HG03196 (cell line): ENCODE results near the gene SERBP1.
"Not testable (repeated sequence)": the region's sequence is repeated elsewhere in the genome, so short reads cannot be mapped to it uniquely, and the experiment has no call there.

Experiments
- ATAC-seq: cut with Tn5 transposase; IDR thresholded peaks from one replicate; pipeline ENCODE4 v1.9.1; 2021; ENCODE audit not compliant: unreplicated experiment

The SERBP1 gene

GRCh38 chr1:67413101-67413500, 17.1 kb downstream of the SERBP1 start:
- not testable (repeated sequence) for ATAC-seq

GRCh38 chr1:67408148-67408547, 22.1 kb downstream of the SERBP1 start:
- no peak for ATAC-seq

- no peak for ATAC-seq
These were observed 22.7 kb downstream of the SERBP1 start for GRCh38 chr1:67407498-67407897.

DNA sequence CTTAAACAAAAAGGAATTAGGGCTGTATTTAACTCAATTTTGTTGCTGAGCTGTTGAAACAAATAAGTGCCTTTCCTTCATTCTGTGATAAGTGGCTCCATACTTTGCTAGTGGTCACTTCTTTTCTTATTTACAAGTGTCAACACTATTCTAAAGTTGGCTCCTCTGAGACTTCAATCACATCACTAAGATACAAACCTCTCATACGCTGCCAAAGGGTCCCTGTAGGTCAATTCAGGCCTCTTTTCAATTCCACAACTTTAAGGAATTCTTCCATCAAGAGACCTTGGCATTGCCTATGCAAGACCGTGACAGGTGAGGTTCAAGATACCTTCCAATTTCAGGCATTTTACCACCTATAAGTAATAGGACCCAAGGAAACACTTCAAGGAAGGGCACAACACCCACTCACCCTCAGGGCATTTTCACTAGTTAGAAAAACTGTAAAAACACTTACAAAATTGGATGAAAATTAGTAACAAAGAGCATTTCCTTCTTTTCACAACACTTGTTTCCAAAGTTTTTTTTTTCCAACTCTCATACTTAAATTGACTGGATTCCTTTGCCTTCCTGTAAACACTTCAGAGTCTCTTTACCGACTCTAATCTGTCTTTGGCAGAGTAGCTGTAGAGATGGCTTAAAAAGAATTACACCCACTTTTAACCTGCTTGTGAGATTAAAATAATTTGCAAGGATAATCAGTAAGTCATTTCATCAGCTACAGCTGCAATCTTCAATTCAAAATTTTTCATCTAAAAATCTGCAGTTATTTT, 24.5 kb downstream of the SERBP1 start:
- ATAC-seq = no peak

GRCh38 chr1:67404212-67404620, 26.0 kb downstream of the SERBP1 start:
- ATAC-seq = no peak

DNA sequence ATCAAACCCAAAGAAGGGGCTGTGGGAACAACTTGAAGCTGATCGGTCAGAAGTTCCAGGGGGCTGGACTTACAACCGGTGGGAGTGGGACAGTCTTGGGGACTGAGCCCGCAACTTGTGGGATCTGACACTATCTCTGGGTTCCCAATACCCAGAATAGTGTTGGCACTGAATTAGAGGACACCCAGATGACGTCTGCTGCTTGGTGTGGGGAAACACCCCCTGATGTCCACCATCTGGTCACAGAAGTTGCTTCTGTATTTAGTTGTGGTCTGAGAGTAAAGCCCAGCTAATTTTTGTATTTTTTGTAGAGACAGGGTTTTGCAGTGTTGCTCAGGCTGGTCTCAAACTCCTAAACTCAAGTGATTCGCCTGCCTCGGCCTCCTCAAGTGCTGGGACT, 28.8 kb downstream of the SERBP1 start:
- no peak for ATAC-seq

GRCh38 chr1:67400029-67400786, 30.0 kb downstream of the SERBP1 start:
- ATAC-seq = not testable (repeated sequence)

DNA sequence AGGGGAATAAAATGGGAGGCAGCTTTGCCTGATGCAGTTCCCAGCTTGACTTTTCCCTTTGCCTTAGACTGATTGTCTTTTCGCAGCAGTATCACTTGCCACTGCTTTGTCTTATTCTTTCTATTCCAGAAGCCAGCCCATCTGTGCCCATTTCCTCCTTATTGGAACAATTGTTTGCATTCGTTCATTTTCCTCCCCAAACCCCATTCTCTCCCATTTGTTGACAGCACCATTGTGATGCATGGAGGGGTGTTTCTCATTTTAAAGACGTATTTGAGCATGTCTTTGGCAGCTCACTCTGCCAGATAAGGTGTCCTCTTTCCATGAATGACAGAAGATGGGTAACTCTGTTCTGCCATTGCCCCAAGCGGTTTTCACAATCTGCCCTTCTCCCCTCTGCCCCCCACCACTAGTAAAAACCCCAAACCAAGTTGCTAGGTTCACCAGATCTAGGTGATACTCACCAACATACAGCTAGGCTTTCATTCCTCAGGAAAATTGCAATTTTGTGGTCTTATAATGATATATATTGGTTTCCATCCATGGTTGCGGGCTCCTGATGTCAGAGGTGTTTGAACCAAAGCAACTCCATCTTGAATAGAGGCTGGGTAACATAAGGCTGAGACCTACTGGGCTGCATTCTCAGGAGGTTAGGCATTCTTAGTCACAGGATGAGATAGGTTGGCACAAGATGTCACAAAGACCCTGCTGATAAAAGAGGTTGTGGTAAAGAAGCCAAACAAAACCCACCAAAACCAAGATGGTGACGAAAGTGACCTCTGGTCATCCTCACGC, 30.8 kb downstream of the SERBP1 start:
- ATAC-seq = no peak

DNA sequence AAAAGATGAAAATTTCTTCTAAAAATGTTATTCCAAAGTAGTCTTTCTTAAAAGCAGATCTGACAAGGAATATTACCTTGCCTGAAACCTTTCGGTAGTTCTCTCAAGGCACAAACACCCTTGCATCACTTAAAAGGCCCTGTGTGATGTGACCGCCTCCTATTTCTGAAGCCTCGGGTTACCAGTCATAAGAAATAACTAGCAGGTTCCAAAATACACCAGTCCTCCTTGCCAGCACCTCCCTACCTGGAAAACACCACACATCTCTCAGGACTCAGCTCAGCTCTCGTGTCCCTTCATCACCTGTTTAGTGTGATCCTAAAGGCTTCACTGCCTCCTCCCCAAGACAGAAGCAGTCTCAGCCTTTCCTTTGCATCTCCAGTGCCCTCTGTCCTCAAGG, 35.7 kb downstream of the SERBP1 start:
- ATAC-seq = no peak

- ATAC-seq = no peak
These were observed 36.5 kb downstream of the SERBP1 start for GRCh38 chr1:67393737-67394136.

DNA sequence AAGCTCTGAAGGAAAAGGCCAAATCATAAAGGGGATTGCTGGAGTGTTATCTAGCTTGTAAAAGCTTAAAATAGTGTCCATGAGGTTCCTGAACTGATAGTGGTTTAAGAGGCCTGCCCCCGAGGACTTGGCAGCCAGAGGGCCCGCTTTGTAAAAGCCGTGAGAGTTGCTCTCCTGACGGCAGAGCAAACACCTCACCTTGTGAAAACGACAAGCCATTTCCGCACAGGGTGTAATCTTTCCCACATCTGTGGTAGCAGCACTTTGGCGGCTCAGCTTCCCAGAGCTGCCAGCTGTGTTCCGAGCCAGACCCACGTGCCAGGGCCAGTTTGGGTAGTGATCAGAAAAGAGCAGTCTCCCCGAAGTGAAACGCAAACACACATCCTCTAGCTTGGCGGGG, 37.0 kb downstream of the SERBP1 start:
- no peak for ATAC-seq

DNA sequence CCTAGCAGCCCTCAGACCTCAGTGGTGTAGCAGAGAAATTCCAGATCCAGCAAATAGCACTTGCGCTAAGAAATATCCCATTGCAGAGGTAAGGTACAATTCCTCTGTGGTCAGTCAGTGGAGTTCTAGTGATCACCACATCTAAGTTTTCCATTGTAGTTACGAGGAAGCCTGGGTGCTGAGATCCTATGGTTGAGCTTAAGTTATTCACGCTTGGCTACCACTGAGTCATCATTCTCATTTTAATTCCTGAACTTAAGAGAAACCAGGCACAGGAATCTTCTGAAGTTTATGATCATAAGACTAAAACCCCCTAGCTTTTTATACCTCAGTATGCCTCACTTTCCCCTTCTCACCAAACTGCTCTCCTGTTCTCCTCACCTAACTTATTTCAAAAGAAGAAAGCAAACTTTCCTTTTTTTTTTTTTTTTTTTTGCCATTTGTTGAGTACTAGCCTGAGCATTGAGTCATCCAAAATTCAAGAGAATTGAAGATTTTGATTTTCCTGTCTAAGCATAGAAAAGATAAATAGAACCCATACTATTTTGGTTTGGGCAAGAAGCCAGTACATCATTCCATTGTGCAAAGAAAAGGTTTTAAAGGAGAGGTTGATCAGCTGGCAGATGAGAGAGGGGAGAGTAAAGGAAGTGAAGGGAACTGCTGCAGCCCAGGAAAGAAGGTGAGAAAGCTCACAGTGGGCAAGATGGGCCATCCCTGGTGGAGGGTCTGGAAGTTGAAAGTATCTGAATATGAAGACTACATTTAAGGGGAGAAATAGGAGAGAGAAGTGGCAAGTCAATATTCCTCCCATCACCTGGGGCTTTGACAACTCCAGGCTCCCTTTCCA, 39.9 kb downstream of the SERBP1 start:
- ATAC-seq = no peak

- ATAC-seq = no peak
These were observed 46.1 kb downstream of the SERBP1 start for GRCh38 chr1:67383999-67384638.

DNA sequence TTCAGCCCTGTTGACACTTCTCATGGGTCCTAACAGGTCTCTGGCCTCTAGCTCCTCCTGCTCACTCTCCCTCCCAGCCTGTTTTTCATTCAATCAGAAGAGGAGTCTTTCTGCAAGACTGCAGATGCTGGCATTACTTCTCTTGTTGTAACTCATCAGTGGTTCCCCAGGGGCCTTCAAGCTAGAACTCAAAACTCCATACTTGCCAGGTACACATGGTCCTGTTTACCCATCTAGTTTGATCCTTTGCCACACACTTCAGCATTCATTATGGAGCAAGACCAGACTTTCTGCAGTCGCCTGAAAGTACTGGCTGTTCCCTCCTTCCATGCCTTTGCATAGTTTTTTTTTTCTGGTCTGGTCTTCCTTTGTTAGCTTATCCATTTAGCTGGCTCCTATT, 47.9 kb downstream of the SERBP1 start:
- no peak for ATAC-seq

GRCh38 chr1:67381154-67381553, 49.0 kb downstream of the SERBP1 start:
- no peak for ATAC-seq

GRCh38 chr1:67377253-67377652, 52.9 kb downstream of the SERBP1 start:
- ATAC-seq = no peak

GRCh38 chr1:67376381-67376780, 53.8 kb downstream of the SERBP1 start:
- no peak for ATAC-seq

GRCh38 chr1:67372898-67373297, 57.3 kb downstream of the SERBP1 start:
- no peak for ATAC-seq

GRCh38 chr1:67372136-67372535, 58.1 kb downstream of the SERBP1 start:
- no peak for ATAC-seq

GRCh38 chr1:67371681-67372080, 58.5 kb downstream of the SERBP1 start:
- no peak for ATAC-seq
